Measurements from ENCODE around the gene DMP1. TPM values are rescaled to one million over a fixed set of nuclear protein-coding genes. Genes with fewer than 3 reads are reported as not detected.
A peak's percentile ranks its signal among the peaks of the same experiment; 100 is the strongest.

The DMP1 gene
- total RNA-seq, 1 donor from 2014 or later = not detected

- H3K36me3 Mint-ChIP-seq = no peaks in the 10 kb centered on the region
- no peaks in the 10 kb centered on the region for H3K9me3 Mint-ChIP-seq
- H3K4me3 Mint-ChIP-seq = no peak overlapping the region
- H3K4me1 Mint-ChIP-seq = peaks cover 5% of the 10 kb centered on the region
- TF ChIP-seq CTCF (IDR thresholded peaks at IDR 0.05; ENCODE audit: unreplicated experiment) = no peak
- H3K27ac Mint-ChIP-seq = no peak overlapping the region
- DNase-seq (ENCODE audit: low spot score in 2 of 2, unreplicated experiment in 2 of 2) = no peak
- H3K27me3 Mint-ChIP-seq (ENCODE audit: low read depth) = peaks cover 35% of the 10 kb centered on the region
These were observed 30.0 kb upstream of the DMP1 start for GRCh38 chr4:87620086-87620485.

- no peak overlapping the region for H3K4me3 Mint-ChIP-seq
- no peak for DNase-seq (ENCODE audit: low spot score in 2 of 2, unreplicated experiment in 2 of 2)
- no peak for TF ChIP-seq CTCF (IDR thresholded peaks at IDR 0.05; ENCODE audit: unreplicated experiment)
- no peaks in the 10 kb centered on the region for H3K36me3 Mint-ChIP-seq
- no peaks in the 10 kb centered on the region for H3K9me3 Mint-ChIP-seq
- H3K27me3 Mint-ChIP-seq (ENCODE audit: low read depth) = peaks cover 35% of the 10 kb centered on the region
- H3K4me1 Mint-ChIP-seq = peaks cover 5% of the 10 kb centered on the region
- no peak overlapping the region for H3K27ac Mint-ChIP-seq
These were observed 29.6 kb upstream of the DMP1 start for GRCh38 chr4:87620491-87620890.

- Mint-ChIP-seq H3K4me1 (peaks cover 5% of the 10 kb centered on the region), H3K27me3 (ENCODE audit: low read depth) (peaks cover 26% of the 10 kb centered on the region), H3K9me3 (peaks cover 4% of the 10 kb centered on the region), H3K36me3 (no peaks in the 10 kb centered on the region), H3K4me3 (no peak overlapping the region), H3K27ac (no peak overlapping the region)
- DNase-seq (ENCODE audit: low spot score in 2 of 2, unreplicated experiment in 2 of 2) = no peak
- TF ChIP-seq CTCF (IDR thresholded peaks at IDR 0.05; ENCODE audit: unreplicated experiment) = no peak
These were observed 27.8 kb upstream of the DMP1 start for GRCh38 chr4:87622303-87622702.

- peaks cover 13% of the 10 kb centered on the region for H3K27me3 Mint-ChIP-seq (ENCODE audit: low read depth)
- peaks cover 5% of the 10 kb centered on the region for H3K4me1 Mint-ChIP-seq
- peaks cover 8% of the 10 kb centered on the region for H3K9me3 Mint-ChIP-seq
- no peaks in the 10 kb centered on the region for H3K36me3 Mint-ChIP-seq
- no peak for DNase-seq (ENCODE audit: low spot score in 2 of 2, unreplicated experiment in 2 of 2)
- no peak overlapping the region for H3K27ac Mint-ChIP-seq
- no peak for TF ChIP-seq CTCF (IDR thresholded peaks at IDR 0.05; ENCODE audit: unreplicated experiment)
- no peak overlapping the region for H3K4me3 Mint-ChIP-seq
These were observed 25.4 kb upstream of the DMP1 start for GRCh38 chr4:87624698-87625097.

GRCh38 chr4:87631668-87632067 is 18.4 kb upstream of the DMP1 start:
- Mint-ChIP-seq H3K27ac (no peak overlapping the region), H3K4me3 (no peak overlapping the region), H3K4me1 (peaks cover 23% of the 10 kb centered on the region), H3K9me3 (peaks cover 9% of the 10 kb centered on the region), H3K36me3 (no peaks in the 10 kb centered on the region), H3K27me3 (ENCODE audit: low read depth) (no peaks in the 10 kb centered on the region)
- no peak for DNase-seq (ENCODE audit: low spot score in 2 of 2, unreplicated experiment in 2 of 2)
- TF ChIP-seq CTCF (IDR thresholded peaks at IDR 0.05; ENCODE audit: unreplicated experiment) = no peak

- Mint-ChIP-seq H3K27ac (peak overlapping the region; percentile 22), H3K27me3 (ENCODE audit: low read depth) (no peaks in the 10 kb centered on the region), H3K36me3 (peaks cover 3% of the 10 kb centered on the region), H3K4me1 (peaks cover 29% of the 10 kb centered on the region), H3K4me3 (no peak overlapping the region), H3K9me3 (peaks cover 13% of the 10 kb centered on the region)
- no peak for TF ChIP-seq CTCF (IDR thresholded peaks at IDR 0.05; ENCODE audit: unreplicated experiment)
- no peak for DNase-seq (ENCODE audit: low spot score in 2 of 2, unreplicated experiment in 2 of 2)
These were observed 17.6 kb upstream of the DMP1 start for GRCh38 chr4:87632469-87632868.

Measured in mesothelial cell of epicardium (in vitro differentiated cells).